CD4-positive, alpha-beta T cell treated with Interleukin-17A for 4 hours (primary cell): ENCODE measurements around the gene LRRC27.
A peak's percentile ranks its signal among the peaks of the same experiment; 100 is the strongest.
"Not testable (repeated sequence)": the region's sequence is repeated elsewhere in the genome, so short reads cannot be mapped to it uniquely, and the experiment has no call there.

Source experiments
- DNase-seq: peaks from one replicate; pipeline ENCODE4 v3.0.0-alpha.2; 2020; ENCODE audit warnings: mixed read lengths

LRRC27 gene

GRCh38 chr10:132331601-132332432 is at the start of gene LRRC27:
LRRC27 (plus strand) TSS chr10:132332193; CDS start chr10:132333525, 1,332 bp downstream.
- peak; percentile 100 for DNase-seq

GRCh38 chr10:132282667-132283603 is 49.1 kb upstream of the LRRC27 start:
- DNase-seq, result no peak

- DNase-seq, result no peak
These were observed 48.2 kb upstream of the LRRC27 start for GRCh38 chr10:132283604-132284382.

GRCh38 chr10:132289439-132289838 is 42.6 kb upstream of the LRRC27 start:
- no peak for DNase-seq

GRCh38 chr10:132290631-132291030 is 41.4 kb upstream of the LRRC27 start:
- no peak for DNase-seq

- DNase-seq, result no peak
These were observed 40.2 kb upstream of the LRRC27 start for GRCh38 chr10:132291826-132292225.

- DNase-seq, result no peak
These were observed 39.4 kb upstream of the LRRC27 start for GRCh38 chr10:132292287-132293200.

- DNase-seq, result no peak
These were observed 38.7 kb upstream of the LRRC27 start for GRCh38 chr10:132293201-132293812.

GRCh38 chr10:132293813-132294520 is 38.0 kb upstream of the LRRC27 start:
- DNase-seq, result no peak

GRCh38 chr10:132294561-132295318 is 37.3 kb upstream of the LRRC27 start:
- DNase-seq, result no peak

- DNase-seq, result not testable (repeated sequence)
These were observed 36.5 kb upstream of the LRRC27 start for GRCh38 chr10:132295481-132295880.

GRCh38 chr10:132296666-132297443 is 35.1 kb upstream of the LRRC27 start:
- DNase-seq, result no peak

- no peak for DNase-seq
These were observed 34.5 kb upstream of the LRRC27 start for GRCh38 chr10:132297526-132297925.

GRCh38 chr10:132298038-132298881 is 33.7 kb upstream of the LRRC27 start:
- DNase-seq, result no peak

- no peak for DNase-seq
These were observed 32.3 kb upstream of the LRRC27 start for GRCh38 chr10:132299371-132300336.

GRCh38 chr10:132300582-132300981 is 31.4 kb upstream of the LRRC27 start:
- no peak for DNase-seq
